ENCODE measurements around the gene GAB1.

The GAB1 gene

DNA sequence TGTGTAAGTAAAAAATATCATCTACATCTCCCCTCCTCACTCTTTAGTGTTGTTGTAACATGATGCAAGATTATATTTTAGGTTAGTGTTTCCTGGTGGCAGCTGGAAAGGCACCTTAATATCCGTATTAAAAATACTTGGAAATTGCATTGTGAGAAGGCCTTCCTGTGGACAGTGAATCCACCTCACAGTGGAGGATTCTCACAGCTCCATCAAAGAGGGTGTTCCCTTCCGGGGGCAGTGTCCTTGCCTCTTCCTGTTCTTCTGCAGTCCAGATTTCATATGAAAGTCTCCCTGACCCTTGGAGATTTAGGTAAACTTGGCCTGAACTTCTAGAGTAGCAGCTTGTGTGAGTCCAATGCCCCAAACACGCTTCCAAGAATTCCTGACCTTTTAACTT is 29.9 kb upstream of the GAB1 start:
- H3K4me3 ChIP-seq (ENCODE audit: low read depth, low read length), result no peak overlapping the region

DNA sequence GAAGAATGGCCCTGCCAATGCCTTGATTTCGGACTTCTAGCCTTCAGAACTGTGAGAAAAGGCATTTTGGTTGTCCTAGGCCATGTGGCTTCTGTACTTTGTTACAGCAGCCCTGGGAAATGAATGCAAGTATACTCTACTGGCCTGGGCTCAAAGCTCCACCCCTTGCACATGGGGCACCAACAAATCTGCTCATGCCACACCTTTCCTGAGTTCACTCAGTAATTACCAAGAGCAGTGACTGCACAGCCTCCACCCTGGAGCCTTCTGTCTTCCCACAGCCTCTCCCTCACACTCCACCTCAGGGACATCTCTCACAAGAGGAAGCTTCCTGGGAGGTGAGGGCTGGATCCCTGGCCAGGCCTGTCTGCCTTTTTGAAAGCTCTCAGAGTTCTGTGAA is 29.1 kb upstream of the GAB1 start:
- Histone ChIP-seq H3K27me3 (ENCODE audit: control insufficient read depth, insufficient read depth, low read length) (no peaks in the 10 kb centered on the region), H3K27ac (ENCODE audit: low read depth, low read length) (no peak overlapping the region), H3K4me1 (ENCODE audit: control insufficient read depth, insufficient read depth, low read length) (peaks cover 4% of the 10 kb centered on the region), H3K4me3 (ENCODE audit: low read depth, low read length) (no peak overlapping the region), H3K36me3 (ENCODE audit: control insufficient read depth, insufficient read depth, low read length) (no peaks in the 10 kb centered on the region), H3K9me3 (ENCODE audit: control insufficient read depth, insufficient read depth, low read length) (no peaks in the 10 kb centered on the region), H3K9ac (ENCODE audit: low read depth, low read length) (no peak overlapping the region)

More for the DNA sequence above, 29.9 kb upstream of the GAB1 start:
- H3K27ac ChIP-seq (ENCODE audit: low read depth, low read length), result no peak overlapping the region
- no peak overlapping the region for H3K9ac ChIP-seq (ENCODE audit: low read depth, low read length)
- no peaks in the 10 kb centered on the region for H3K9me3 ChIP-seq (ENCODE audit: control insufficient read depth, insufficient read depth, low read length)
- no peaks in the 10 kb centered on the region for H3K36me3 ChIP-seq (ENCODE audit: control insufficient read depth, insufficient read depth, low read length)
- peaks cover 9% of the 10 kb centered on the region for H3K4me1 ChIP-seq (ENCODE audit: control insufficient read depth, insufficient read depth, low read length)
- H3K27me3 ChIP-seq (ENCODE audit: control insufficient read depth, insufficient read depth, low read length), result no peaks in the 10 kb centered on the region

DNA sequence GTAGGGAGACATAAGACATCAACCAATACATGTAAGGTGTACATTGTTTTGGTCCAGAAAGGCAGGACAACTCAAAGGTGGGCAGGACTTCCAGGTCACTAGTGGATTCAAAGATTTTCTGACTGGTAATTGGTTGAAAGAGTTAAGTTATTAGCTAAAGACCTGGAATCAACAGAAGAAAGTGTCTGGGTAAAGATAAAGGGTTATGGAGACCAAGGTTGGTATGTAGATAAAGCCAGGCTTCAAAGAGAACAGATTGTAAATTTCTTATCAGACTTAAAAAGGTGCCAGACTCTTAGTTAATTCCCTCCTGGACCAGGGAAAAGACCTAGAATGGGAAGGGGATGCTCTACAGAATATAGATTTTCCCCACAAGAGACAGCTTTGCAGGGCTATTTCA is 28.3 kb upstream of the GAB1 start:
- H3K27ac ChIP-seq (ENCODE audit: low read depth, low read length), result no peak overlapping the region
- no peaks in the 10 kb centered on the region for H3K27me3 ChIP-seq (ENCODE audit: control insufficient read depth, insufficient read depth, low read length)
- no peaks in the 10 kb centered on the region for H3K9me3 ChIP-seq (ENCODE audit: control insufficient read depth, insufficient read depth, low read length)
- H3K4me1 ChIP-seq (ENCODE audit: control insufficient read depth, insufficient read depth, low read length), result no peaks in the 10 kb centered on the region
- H3K4me3 ChIP-seq (ENCODE audit: low read depth, low read length), result no peak overlapping the region
- no peak overlapping the region for H3K9ac ChIP-seq (ENCODE audit: low read depth, low read length)
- no peaks in the 10 kb centered on the region for H3K36me3 ChIP-seq (ENCODE audit: control insufficient read depth, insufficient read depth, low read length)

DNA sequence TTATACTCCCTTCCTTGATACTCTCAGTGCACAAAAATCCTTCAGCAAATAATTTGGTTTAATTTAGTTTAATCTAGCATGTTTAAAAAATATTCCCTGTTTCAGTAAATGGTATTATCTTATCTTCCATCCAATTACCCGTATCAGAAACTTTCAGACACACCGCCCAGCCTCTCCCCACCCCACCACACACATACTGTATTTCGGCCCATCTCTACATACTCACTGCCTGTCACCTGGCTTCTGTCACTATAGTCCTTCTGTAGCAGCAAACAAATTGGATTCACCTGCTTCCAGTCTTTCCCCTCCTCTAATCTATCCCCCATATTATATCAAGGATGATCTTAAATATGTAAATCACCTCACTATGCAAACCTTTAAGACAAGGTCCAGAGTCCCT is 24.8 kb upstream of the GAB1 start:
- H3K36me3 ChIP-seq (ENCODE audit: control insufficient read depth, insufficient read depth, low read length), result no peaks in the 10 kb centered on the region
- no peaks in the 10 kb centered on the region for H3K4me1 ChIP-seq (ENCODE audit: control insufficient read depth, insufficient read depth, low read length)
- H3K9me3 ChIP-seq (ENCODE audit: control insufficient read depth, insufficient read depth, low read length), result no peaks in the 10 kb centered on the region
- no peak overlapping the region for H3K4me3 ChIP-seq (ENCODE audit: low read depth, low read length)
- no peaks in the 10 kb centered on the region for H3K27me3 ChIP-seq (ENCODE audit: control insufficient read depth, insufficient read depth, low read length)
- H3K9ac ChIP-seq (ENCODE audit: low read depth, low read length), result no peak overlapping the region
- H3K27ac ChIP-seq (ENCODE audit: low read depth, low read length), result no peak overlapping the region

DNA sequence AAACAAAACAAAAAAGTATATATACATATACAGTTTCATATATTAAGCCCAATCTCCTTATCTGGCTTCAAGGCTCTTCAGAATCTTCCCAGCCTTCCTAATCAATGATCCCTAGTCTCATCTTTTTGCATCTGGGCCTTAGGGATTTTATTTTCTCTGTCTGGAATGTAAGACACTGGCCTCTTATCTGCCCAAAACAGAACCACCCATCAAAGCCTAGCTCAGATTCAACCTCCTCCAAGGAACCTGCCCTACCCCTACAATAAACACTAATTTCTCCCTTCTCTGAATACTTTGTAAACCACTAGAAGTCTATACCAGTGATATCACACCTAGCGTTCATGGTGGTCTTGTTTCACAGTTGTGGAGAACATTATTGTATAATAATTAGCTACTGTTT is 23.2 kb upstream of the GAB1 start:
- Histone ChIP-seq H3K9ac (ENCODE audit: low read depth, low read length) (no peak overlapping the region), H3K36me3 (ENCODE audit: control insufficient read depth, insufficient read depth, low read length) (no peaks in the 10 kb centered on the region), H3K4me1 (ENCODE audit: control insufficient read depth, insufficient read depth, low read length) (no peaks in the 10 kb centered on the region), H3K27me3 (ENCODE audit: control insufficient read depth, insufficient read depth, low read length) (no peaks in the 10 kb centered on the region), H3K9me3 (ENCODE audit: control insufficient read depth, insufficient read depth, low read length) (no peaks in the 10 kb centered on the region), H3K27ac (ENCODE audit: low read depth, low read length) (no peak overlapping the region), H3K4me3 (ENCODE audit: low read depth, low read length) (no peak overlapping the region)

DNA sequence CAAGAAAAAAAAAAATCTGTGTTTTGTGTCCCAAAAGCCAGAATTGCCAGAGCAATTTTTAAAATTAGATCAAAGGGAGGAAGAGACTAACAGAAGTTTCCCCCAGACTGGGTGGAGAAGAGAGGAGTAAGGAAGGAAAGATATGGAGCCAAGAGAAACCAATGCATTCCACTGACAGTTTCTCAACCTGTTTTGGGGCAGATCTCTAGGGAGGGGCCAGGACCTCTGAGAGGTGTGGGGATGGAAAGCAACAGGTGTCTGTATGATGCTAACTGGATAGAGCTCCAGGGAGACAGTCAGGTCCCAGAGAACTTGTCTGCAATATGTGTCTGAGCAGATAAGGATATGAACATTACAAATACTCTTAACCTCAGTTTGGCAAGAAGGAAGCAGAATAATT is 22.7 kb upstream of the GAB1 start:
- H3K27ac ChIP-seq (ENCODE audit: low read depth, low read length), result no peak overlapping the region
- H3K4me3 ChIP-seq (ENCODE audit: low read depth, low read length), result no peak overlapping the region

DNA sequence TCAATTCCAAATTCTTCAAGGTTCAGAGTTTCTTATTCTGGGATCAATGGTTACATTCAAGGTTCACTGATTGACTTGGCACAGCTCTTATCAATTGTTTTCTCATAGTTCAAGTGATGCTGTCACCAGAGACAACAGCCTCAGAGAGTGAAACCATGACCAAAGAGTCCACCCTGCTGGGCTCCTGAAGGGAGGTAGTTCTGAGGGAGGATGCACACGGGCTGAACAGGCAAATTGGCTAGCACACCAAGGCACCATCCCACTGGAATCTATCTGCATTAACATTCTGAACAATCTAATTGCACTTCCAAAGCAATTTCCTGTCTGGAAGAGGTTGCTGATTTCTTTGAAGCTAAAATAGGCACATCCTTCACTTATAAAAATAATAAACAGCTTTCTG is 16.6 kb upstream of the GAB1 start:
- Histone ChIP-seq H3K4me3 (ENCODE audit: low read depth, low read length) (no peak overlapping the region), H3K27ac (ENCODE audit: low read depth, low read length) (no peak overlapping the region), H3K4me1 (ENCODE audit: control insufficient read depth, insufficient read depth, low read length) (0 out of 2 replicates have a peak, but pooled peaks cover 5% of the 10 kb centered on the region), H3K9ac (ENCODE audit: low read depth, low read length) (no peak overlapping the region), H3K36me3 (ENCODE audit: control insufficient read depth, insufficient read depth, low read length) (no peaks in the 10 kb centered on the region), H3K9me3 (ENCODE audit: control insufficient read depth, insufficient read depth, low read length) (no peaks in the 10 kb centered on the region), H3K27me3 (ENCODE audit: control insufficient read depth, insufficient read depth, low read length) (no peaks in the 10 kb centered on the region)

More for the DNA sequence above, 22.7 kb upstream of the GAB1 start:
- H3K27me3 ChIP-seq (ENCODE audit: control insufficient read depth, insufficient read depth, low read length), result no peaks in the 10 kb centered on the region
- H3K36me3 ChIP-seq (ENCODE audit: control insufficient read depth, insufficient read depth, low read length), result no peaks in the 10 kb centered on the region
- no peak overlapping the region for H3K9ac ChIP-seq (ENCODE audit: low read depth, low read length)
- no peaks in the 10 kb centered on the region for H3K9me3 ChIP-seq (ENCODE audit: control insufficient read depth, insufficient read depth, low read length)
- H3K4me1 ChIP-seq (ENCODE audit: control insufficient read depth, insufficient read depth, low read length), result 0 out of 2 replicates have a peak, but pooled peaks cover under 1% of the 10 kb centered on the region

DNA sequence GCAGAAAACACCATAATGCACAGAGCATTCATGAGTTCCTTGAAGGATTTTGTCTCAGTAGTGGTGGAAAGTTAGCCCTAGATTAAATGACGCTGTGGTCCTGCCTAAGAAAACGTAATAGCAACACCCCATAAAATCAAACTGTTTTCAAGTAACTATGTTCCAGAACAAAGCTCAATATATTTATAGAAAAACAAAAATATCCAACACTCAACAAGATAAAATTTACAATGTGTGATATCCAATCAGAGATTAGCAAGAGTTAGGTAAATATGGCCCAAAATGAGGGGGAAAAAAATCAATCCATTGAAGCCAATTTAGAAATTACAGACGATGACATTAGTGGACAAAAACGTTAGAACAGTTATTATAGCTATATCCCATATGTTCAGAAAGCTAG is 9.9 kb upstream of the GAB1 start:
- Histone ChIP-seq H3K9ac (ENCODE audit: low read depth, low read length) (no peak overlapping the region), H3K27ac (ENCODE audit: low read depth, low read length) (no peak overlapping the region), H3K9me3 (ENCODE audit: control insufficient read depth, insufficient read depth, low read length) (no peaks in the 10 kb centered on the region), H3K36me3 (ENCODE audit: control insufficient read depth, insufficient read depth, low read length) (no peaks in the 10 kb centered on the region), H3K27me3 (ENCODE audit: control insufficient read depth, insufficient read depth, low read length) (no peaks in the 10 kb centered on the region), H3K4me3 (ENCODE audit: low read depth, low read length) (no peak overlapping the region), H3K4me1 (ENCODE audit: control insufficient read depth, insufficient read depth, low read length) (peaks cover 3% of the 10 kb centered on the region; the same call in 1 of the 2 replicates)

DNA sequence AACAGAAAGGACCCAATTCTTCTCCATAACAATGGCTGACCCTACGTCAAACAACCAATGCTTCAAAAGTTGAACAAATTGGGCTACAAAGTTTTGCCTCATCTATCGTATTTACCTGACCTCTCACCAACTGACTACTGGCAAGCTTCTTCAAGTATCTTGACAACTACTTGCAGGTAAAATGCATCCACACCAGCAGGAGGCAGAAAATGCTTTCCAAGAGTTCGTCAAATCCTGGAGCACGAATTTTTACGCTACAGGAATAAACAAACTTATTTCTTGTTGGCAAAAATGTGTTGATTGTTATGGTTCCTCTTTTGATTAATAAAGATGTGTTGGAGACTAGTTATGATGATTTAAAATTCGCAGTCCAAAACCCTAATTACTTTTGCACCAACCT is 6.7 kb upstream of the GAB1 start:
- H3K27ac ChIP-seq (ENCODE audit: low read depth, low read length), result no peak overlapping the region
- H3K27me3 ChIP-seq (ENCODE audit: control insufficient read depth, insufficient read depth, low read length), result no peaks in the 10 kb centered on the region
- H3K9ac ChIP-seq (ENCODE audit: low read depth, low read length), result no peak overlapping the region
- H3K4me3 ChIP-seq (ENCODE audit: low read depth, low read length), result no peak overlapping the region
- peaks cover 3% of the 10 kb centered on the region; the same call in 1 of the 2 replicates for H3K4me1 ChIP-seq (ENCODE audit: control insufficient read depth, insufficient read depth, low read length)
- no peaks in the 10 kb centered on the region for H3K36me3 ChIP-seq (ENCODE audit: control insufficient read depth, insufficient read depth, low read length)
- H3K9me3 ChIP-seq (ENCODE audit: control insufficient read depth, insufficient read depth, low read length), result no peaks in the 10 kb centered on the region

DNA sequence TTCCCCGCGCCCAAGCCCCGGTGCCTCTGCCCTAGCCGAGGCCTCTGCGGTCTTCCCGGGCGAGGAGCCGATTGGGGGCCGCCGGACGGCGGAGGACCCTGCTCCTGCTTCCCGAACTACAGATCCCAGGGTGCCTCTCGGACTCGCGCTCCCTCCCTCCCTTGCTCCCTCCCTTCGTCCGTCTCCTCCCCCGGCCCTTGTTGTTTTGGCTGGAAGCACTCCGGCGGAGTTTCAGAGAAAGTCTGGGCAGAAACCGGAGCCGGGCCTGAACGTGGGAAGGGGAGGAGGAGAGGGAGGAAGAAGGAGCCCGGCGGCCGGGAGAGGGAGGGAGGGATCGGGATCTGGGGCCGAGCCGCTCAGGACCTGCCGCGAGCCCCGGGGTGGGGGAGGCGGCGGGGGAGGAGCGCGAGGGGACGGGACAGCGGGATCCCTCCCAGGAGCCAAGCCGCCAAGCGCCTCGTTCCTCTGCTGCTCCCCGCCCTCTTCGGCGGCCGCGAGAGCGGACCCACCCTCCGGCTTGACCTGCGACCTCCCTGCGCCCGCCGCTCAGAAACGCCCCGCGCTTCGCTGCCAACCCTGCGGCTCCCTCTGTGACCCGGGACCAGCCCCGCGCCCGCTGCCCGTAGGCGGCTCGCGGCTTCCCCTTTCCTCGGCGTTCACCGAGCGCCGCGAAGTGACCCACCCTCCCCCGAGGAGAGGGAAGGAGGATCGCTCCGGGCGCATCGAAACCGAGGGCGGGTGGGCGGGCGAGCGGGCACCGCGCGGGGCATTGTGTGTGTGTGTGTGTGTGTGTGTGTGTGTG is 496 bp upstream of the GAB1 start:
- Histone ChIP-seq H3K4me1 (ENCODE audit: control insufficient read depth, insufficient read depth, low read length) (no peaks in the 10 kb centered on the region), H3K36me3 (ENCODE audit: control insufficient read depth, insufficient read depth, low read length) (no peaks in the 10 kb centered on the region), H3K27me3 (ENCODE audit: control insufficient read depth, insufficient read depth, low read length) (no peaks in the 10 kb centered on the region), H3K27ac (ENCODE audit: low read depth, low read length) (peak overlapping the region; percentile 98), H3K9ac (ENCODE audit: low read depth, low read length) (peak overlapping the region; percentile 74), H3K9me3 (ENCODE audit: control insufficient read depth, insufficient read depth, low read length) (no peaks in the 10 kb centered on the region), H3K4me3 (ENCODE audit: low read depth, low read length) (peak overlapping the region; percentile 94)

DNA sequence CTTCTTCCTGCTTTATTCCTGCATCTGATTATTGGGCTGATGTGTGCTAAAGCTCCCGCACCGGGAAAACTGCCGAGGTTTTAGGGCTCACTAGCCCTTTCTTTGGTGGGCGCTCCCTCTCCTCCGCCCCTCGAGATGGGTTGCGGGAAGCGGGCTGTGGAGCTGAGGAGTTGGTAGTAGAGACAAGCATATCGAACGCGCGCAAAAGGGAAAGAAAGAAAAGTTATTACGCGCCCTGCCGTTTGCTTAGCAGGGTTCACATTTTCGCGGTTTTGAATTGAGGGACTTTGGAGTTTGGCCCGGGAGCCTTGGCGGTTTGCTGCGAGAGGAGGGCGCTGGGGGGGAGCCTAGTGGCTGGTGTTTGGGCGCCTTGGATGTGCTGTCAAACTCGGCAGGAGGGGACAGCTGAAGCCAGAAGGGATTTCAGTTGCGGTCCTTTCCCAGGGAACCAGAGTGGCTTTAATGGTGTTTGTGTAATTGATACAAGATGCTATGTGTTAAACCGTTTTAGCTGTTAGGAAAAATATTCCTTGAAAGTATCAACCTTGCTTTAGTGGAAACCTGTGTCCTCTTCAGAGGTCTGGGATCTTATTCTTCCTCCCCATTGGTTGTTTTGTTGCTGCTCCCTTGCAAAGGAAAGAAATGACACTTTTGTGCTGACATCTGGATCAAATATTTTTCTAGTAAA is 1.1 kb downstream of the GAB1 start:
- Histone ChIP-seq H3K4me3 (ENCODE audit: low read depth, low read length) (peak overlapping the region; percentile 94), H3K27ac (ENCODE audit: low read depth, low read length) (peak overlapping the region; percentile 33), H3K4me1 (ENCODE audit: control insufficient read depth, insufficient read depth, low read length) (no peaks in the 10 kb centered on the region), H3K27me3 (ENCODE audit: control insufficient read depth, insufficient read depth, low read length) (no peaks in the 10 kb centered on the region), H3K36me3 (ENCODE audit: control insufficient read depth, insufficient read depth, low read length) (no peaks in the 10 kb centered on the region), H3K9me3 (ENCODE audit: control insufficient read depth, insufficient read depth, low read length) (no peaks in the 10 kb centered on the region), H3K9ac (ENCODE audit: low read depth, low read length) (peak overlapping the region; percentile 53)
